K562 (cell line): ENCODE data around the gene CHSY1. TPM values are rescaled to one million over a fixed set of nuclear protein-coding genes. Genes with fewer than 3 reads are reported as not detected.

Source experiments
- BMI1 ChIP-seq: fragments of 150-350 bp; IDR thresholded peaks from 2 replicates; pipeline ENCODE4 v1.6.1; 2014; ENCODE audit warnings: low read length
- C11orf30 ChIP-seq: fragments of 450-650 bp; IDR thresholded peaks from 2 replicates; pipeline ENCODE4 v1.6.1; 2016; ENCODE audit warnings: low read depth, mild to moderate bottlenecking
- EHMT2 ChIP-seq: fragments of 450-650 bp; IDR thresholded peaks from 2 replicates; pipeline ENCODE4 v1.6.1; 2018; ENCODE audit warnings: antibody characterized with exemption
- HIVEP1 ChIP-seq: fragments of 250-450 bp; sonication (Bioruptor Pico); IDR thresholded peaks from 2 replicates; pipeline ENCODE4 v1.4.0; 2020; ENCODE audit warnings: mild to moderate bottlenecking
- HNRNPH1 ChIP-seq: fragments of 200-400 bp; formaldehyde crosslinking; optimal IDR thresholded peaks from 2 replicates; pipeline ENCODE3; 2017; ENCODE audit warnings: low read depth, mild to moderate bottlenecking, low read length, moderate library complexity
- HOXB6 ChIP-seq: fragments of 250-450 bp; sonication (Bioruptor Pico); IDR thresholded peaks from 2 replicates; pipeline ENCODE4 v1.5.1; 2022; ENCODE audit warnings: mild to moderate bottlenecking, borderline replicate concordance
- MCM5 ChIP-seq: fragments of 450-650 bp; IDR thresholded peaks from 2 replicates; pipeline ENCODE4 v1.6.1; 2016; ENCODE audit warnings: low read depth
- MTA1 ChIP-seq: fragments of 450-650 bp; IDR thresholded peaks from 2 replicates; pipeline ENCODE4 v1.6.1; 2017; ENCODE audit warnings: borderline replicate concordance
- MTF1 ChIP-seq: fragments of 250-450 bp; sonication (Bioruptor Pico); IDR thresholded peaks from 2 replicates; pipeline ENCODE4 v1.9.0; 2021; ENCODE audit warnings: moderate library complexity, mild to moderate bottlenecking, inconsistent platforms, borderline replicate concordance
- NUFIP1 ChIP-seq: fragments of 450-650 bp; IDR thresholded peaks from 2 replicates; pipeline ENCODE4 v1.6.1; 2018; ENCODE audit not compliant: partially characterized antibody
- PHF8 ChIP-seq: fragments of 200-600 bp; sonication (generic); IDR thresholded peaks from 2 replicates; pipeline ENCODE4 v1.6.1; 2012; ENCODE audit warnings: mixed run types, mild to moderate bottlenecking, inconsistent platforms, low read length, moderate library complexity, borderline replicate concordance
- PPARD ChIP-seq: fragments of 250-450 bp; sonication (Bioruptor Pico); IDR thresholded peaks from 2 replicates; pipeline ENCODE4 v1.8.0; 2022; ENCODE audit warnings: inconsistent platforms, mild to moderate bottlenecking, moderate library complexity
- SNRNP70 ChIP-seq: fragments of 200-400 bp; formaldehyde crosslinking; optimal IDR thresholded peaks from 2 replicates; pipeline ENCODE3; 2017; ENCODE audit warnings: low read depth, low read length
- SP1 ChIP-seq: sonication (generic); formaldehyde crosslinking; IDR thresholded peaks from 2 replicates; pipeline ENCODE4 v1.8.1; 2022; ENCODE audit warnings: mild to moderate bottlenecking, missing genetic modification reagents
- ZKSCAN1 ChIP-seq: fragments of 150-350 bp; IDR thresholded peaks from 2 replicates; pipeline ENCODE4 v1.6.1; 2016; ENCODE audit warnings: low read depth, low read length
- ZNF668 ChIP-seq: fragments of 250-450 bp; sonication (Bioruptor Pico); IDR thresholded peaks from 2 replicates; pipeline ENCODE4 v1.8.0; 2022; ENCODE audit warnings: mild to moderate bottlenecking, inconsistent platforms
- polyA plus RNA-seq, 8 experiments: library from polyadenylated mRNA; depleted of rRNA in 4 of 8; stranded (reverse) in 5 of 8; unstranded in 3 of 8; fragments of >200 nt; fragmentation: Nextera tagmentation in 2 of 8; fragmentation: Illumina TruSeq in 1 of 8; extraction: Ambion mirVana in 2 of 8; extraction: Trizol in 1 of 8; gene quantifications; 2 replicates each; pipeline versions ENCODE4 v1.2.1 to v1.2.3, GENCODE V29; 2011 to 2014; ENCODE audit warnings: inconsistent platforms in 1 of 8, missing spikeins in 1 of 8
- total RNA-seq, 7 experiments: library from RNA; depleted of rRNA in 6 of 7; stranded (reverse); fragments of >200 nt in 6 of 7; fragmentation: Illumina TruSeq in 2 of 7; extraction: Trizol in 2 of 7; gene quantifications; 2 replicates each; pipeline versions ENCODE4 v1.2.1 to v1.2.3, GENCODE V29; 2011 to 2021; ENCODE audit warnings: low replicate concordance in 1 of 7
- TF ChIP-seq, protein P1 (sequence below): fragments of 450-650 bp; conservative IDR thresholded peaks from 2 replicates; pipeline ENCODE4 v1.6.1; 2016; ENCODE audit warnings: missing genetic modification characterization, low read depth, mild to moderate bottlenecking, missing compliant biosample characterization, moderate library complexity
- TF ChIP-seq, protein P2 (sequence below): fragments of 250-450 bp; sonication (Bioruptor Pico); IDR thresholded peaks from 2 replicates; pipeline ENCODE4 v1.8.0; 2021; ENCODE audit warnings: borderline replicate concordance, mild to moderate bottlenecking, moderate library complexity; ENCODE audit not compliant: poor library complexity, severe bottlenecking
- TF ChIP-seq, protein P3 (sequence below): fragments of 250-450 bp; sonication (Bioruptor Pico); IDR thresholded peaks from 2 replicates; pipeline ENCODE4 v1.5.0; 2021; ENCODE audit warnings: mild to moderate bottlenecking, borderline replicate concordance

Gene CHSY1
- total and polyA plus RNA-seq, 9 of the 15 experiments (the other 6 are each of a cell fraction or from before 2014, with no cell fraction given), result 7.0 to 16.4 (median 13.4) TPM

DNA sequence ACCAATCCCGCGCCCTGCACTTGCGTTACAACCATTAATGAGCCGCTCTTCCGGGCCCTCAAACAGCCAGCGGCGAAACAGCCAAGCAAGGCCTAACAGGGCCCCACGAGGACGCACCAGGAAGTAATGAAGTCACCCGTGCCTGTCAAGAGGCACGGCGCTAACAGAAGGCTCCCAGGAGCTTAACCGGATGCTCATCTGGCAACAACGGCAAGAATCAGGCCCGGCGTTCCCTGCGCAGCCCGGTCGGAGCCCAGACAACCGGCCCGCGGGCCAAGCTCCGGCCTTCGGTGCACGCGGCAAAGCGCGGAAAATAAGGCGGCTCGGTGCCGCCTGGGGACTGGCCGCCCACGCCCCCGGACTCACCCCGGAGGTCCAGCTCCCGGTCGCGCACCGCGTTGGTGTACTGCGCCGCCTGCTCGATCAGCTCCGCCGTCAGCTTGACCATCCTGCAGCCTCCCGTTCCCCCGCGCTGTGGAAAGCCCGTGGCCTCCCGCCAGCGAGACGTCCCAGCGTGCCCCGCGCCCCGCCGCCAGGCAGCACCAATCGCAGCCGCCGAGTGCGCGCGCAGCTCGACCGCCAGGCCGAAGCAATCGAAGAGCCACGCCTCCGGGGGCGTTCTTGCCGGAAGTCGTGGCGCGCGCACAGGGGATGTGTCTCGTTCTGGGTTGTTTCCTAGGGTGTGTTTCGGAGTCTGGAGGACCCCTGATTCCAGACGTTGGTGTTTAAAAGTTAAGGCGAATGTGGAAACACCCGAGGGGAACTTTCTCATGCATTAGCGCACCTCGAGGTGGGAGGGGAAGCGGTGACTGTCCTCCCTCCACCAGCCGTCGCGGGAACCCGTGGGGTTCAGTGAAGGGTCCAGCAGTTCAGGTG lies 43.1 kb upstream of the CHSY1 start, which contains the start of gene SNRPA1 (continued):
- TF ChIP-seq HNRNPH1 (no peak), NUFIP1 (no peak), MTA1 (no peak), ZKSCAN1 (no peak), PPARD (CRISPR knock-in tag) (no peak), BMI1 (no peak), HIVEP1 (CRISPR knock-in tag) (no peak), SNRNP70 (no peak), EHMT2 (no peak), MCM5 (no peak), HOXB6 (CRISPR knock-in tag) (no peak), PHF8 (peak; percentile 92), MTF1 (CRISPR knock-in tag) (no peak), SP1 (CRISPR knock-in tag) (peak; percentile 93), C11orf30 (peak; percentile 92), ZNF668 (CRISPR knock-in tag) (no peak)
- TF ChIP-seq, protein P1, sequence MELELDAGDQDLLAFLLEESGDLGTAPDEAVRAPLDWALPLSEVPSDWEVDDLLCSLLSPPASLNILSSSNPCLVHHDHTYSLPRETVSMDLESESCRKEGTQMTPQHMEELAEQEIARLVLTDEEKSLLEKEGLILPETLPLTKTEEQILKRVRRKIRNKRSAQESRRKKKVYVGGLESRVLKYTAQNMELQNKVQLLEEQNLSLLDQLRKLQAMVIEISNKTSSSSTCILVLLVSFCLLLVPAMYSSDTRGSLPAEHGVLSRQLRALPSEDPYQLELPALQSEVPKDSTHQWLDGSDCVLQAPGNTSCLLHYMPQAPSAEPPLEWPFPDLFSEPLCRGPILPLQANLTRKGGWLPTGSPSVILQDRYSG (tag), result no peak
- TF ChIP-seq, protein P2, sequence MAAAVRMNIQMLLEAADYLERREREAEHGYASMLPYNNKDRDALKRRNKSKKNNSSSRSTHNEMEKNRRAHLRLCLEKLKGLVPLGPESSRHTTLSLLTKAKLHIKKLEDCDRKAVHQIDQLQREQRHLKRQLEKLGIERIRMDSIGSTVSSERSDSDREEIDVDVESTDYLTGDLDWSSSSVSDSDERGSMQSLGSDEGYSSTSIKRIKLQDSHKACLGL (CRISPR knock-in tag), result no peak
- TF ChIP-seq, protein P3, sequence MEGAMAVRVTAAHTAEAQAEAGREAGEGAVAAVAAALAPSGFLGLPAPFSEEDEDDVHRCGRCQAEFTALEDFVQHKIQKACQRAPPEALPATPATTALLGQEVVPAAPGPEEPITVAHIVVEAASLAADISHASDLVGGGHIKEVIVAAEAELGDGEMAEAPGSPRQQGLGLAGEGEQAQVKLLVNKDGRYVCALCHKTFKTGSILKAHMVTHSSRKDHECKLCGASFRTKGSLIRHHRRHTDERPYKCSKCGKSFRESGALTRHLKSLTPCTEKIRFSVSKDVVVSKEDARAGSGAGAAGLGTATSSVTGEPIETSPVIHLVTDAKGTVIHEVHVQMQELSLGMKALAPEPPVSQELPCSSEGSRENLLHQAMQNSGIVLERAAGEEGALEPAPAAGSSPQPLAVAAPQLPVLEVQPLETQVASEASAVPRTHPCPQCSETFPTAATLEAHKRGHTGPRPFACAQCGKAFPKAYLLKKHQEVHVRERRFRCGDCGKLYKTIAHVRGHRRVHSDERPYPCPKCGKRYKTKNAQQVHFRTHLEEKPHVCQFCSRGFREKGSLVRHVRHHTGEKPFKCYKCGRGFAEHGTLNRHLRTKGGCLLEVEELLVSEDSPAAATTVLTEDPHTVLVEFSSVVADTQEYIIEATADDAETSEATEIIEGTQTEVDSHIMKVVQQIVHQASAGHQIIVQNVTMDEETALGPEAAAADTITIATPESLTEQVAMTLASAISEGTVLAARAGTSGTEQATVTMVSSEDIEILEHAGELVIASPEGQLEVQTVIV, result no peak
